A549 (cell line): ENCODE measurements around the gene ELOA2. TPM values are rescaled to one million over a fixed set of nuclear protein-coding genes. Genes with fewer than 3 reads are reported as not detected.
A peak's percentile ranks its signal among the peaks of the same experiment; 100 is the strongest.
"Not testable (repeated sequence)": the region's sequence is repeated elsewhere in the genome, so short reads cannot be mapped to it uniquely, and the experiment has no call there.

ENCODE experiments used
- ATAC-seq, 2 experiments: fragments of 200-7000 bp in 1 of 2; fragments of >200 bp in 1 of 2; cut with Nextera tagmentation in 1 of 2; cut with Tn5 transposase in 1 of 2; 3 replicates each; pipeline versions ENCODE4 v1.8.0 to v1.9.1; 2018 to 2020; ENCODE audit warnings: mild to moderate bottlenecking in 1 of 2, moderate library complexity in 1 of 2
- CTCF ChIA-PET: fragments of 300-600 bp; sonication (Branson Sonifier 250); formaldehyde crosslinking; extraction: SDS; loops from one replicate; lab custom pipeline; 2021; ENCODE audit warnings: antibody characterized with exemption, inconsistent platforms; lab: Yijun Ruan, JAX
- POLR2A ChIA-PET: fragments of 350-600 bp; formaldehyde crosslinking; extraction: SDS; loops from one replicate; lab custom pipeline; 2021; ENCODE audit warnings: antibody characterized with exemption, inconsistent platforms; lab: Yijun Ruan, JAX
- DNase-seq, 2 experiments: peaks; one replicate each; pipeline versions ENCODE4 v3.0.0 to v3.0.0-alpha.2; 2011 to 2016; ENCODE audit warnings: low read depth in 1 of 2, low spot score in 1 of 2
- FAIRE-seq: peaks from 2 replicates; lab custom pipeline; 2011; peaks lifted over from hg19 to GRCh38; lab: Jason Lieb, UNC
- H3K27ac ChIP-seq, 2 experiments: fragments of >200 bp; sonication (Bioruptor Twin); formaldehyde crosslinking; 3 replicates each; pipeline ENCODE4 v1.5.1; 2016 to 2017
- H3K4me1 ChIP-seq: fragments of >200 bp; sonication (Bioruptor Twin); formaldehyde crosslinking; 3 replicates; pipeline ENCODE4 v1.6.1; 2016
- H3K4me2 ChIP-seq: fragments of >200 bp; sonication (Bioruptor Twin); formaldehyde crosslinking; 3 replicates; pipeline ENCODE4 v1.6.1; 2016
- H3K4me3 ChIP-seq: fragments of >200 bp; sonication (Bioruptor Twin); formaldehyde crosslinking; 3 replicates; pipeline ENCODE4 v1.5.1; 2016
- H3K9me3 ChIP-seq: fragments of >200 bp; sonication (Bioruptor Twin); formaldehyde crosslinking; 3 replicates; pipeline ENCODE4 v1.6.1; 2016
- BCL3 ChIP-seq: fragments of >200 bp; sonication (Bioruptor Twin); formaldehyde crosslinking; IDR thresholded peaks from 3 replicates; pipeline ENCODE4 v1.6.1; 2016
- CTCF ChIP-seq: fragments of >200 bp; sonication (Bioruptor Twin); formaldehyde crosslinking; IDR thresholded peaks from 3 replicates; pipeline ENCODE4 v1.5.1; 2016
- EHMT2 ChIP-seq: fragments of 200-600 bp; sonication (generic); IDR thresholded peaks from 2 replicates; pipeline ENCODE4 v1.6.1; 2016; ENCODE audit warnings: antibody characterized with exemption, low read depth, mild to moderate bottlenecking, moderate library complexity
- EP300 ChIP-seq, 2 experiments: fragments of >200 bp; sonication (Bioruptor Twin); formaldehyde crosslinking; IDR thresholded peaks; 2 replicates in 1 of 2; 3 replicates in 1 of 2; pipeline ENCODE4 v1.6.1; 2016 to 2017
- HOXB13 ChIP-seq: fragments of 250-450 bp; sonication (Bioruptor Pico); IDR thresholded peaks from 2 replicates; pipeline ENCODE4 v1.5.0; 2020; ENCODE audit warnings: low read depth, mild to moderate bottlenecking, moderate library complexity
- JUN ChIP-seq, 2 experiments: fragments of >200 bp; sonication (Bioruptor Twin); formaldehyde crosslinking; IDR thresholded peaks; 2 replicates in 1 of 2; 3 replicates in 1 of 2; pipeline ENCODE4 v1.6.1; 2016 to 2017
- MYC ChIP-seq: IDR thresholded peaks from 2 replicates; pipeline ENCODE4 v1.6.1; 2012; ENCODE audit warnings: mild to moderate bottlenecking, inconsistent platforms, low read length, improper control_type of control experiment, borderline replicate concordance
- NPAS2 ChIP-seq: fragments of 250-450 bp; sonication (Bioruptor Pico); IDR thresholded peaks from 2 replicates; pipeline ENCODE4 v1.8.0; 2022; ENCODE audit warnings: mild to moderate bottlenecking, moderate library complexity, borderline replicate concordance
- PBX3 ChIP-seq: IDR thresholded peaks from 2 replicates; pipeline ENCODE4 v1.6.1; 2012
- RAD21 ChIP-seq, 2 experiments: fragments of >200 bp in 1 of 2; sonication (Bioruptor Twin) in 1 of 2; formaldehyde crosslinking in 1 of 2; IDR thresholded peaks in 1 of 2; conservative IDR thresholded peaks in 1 of 2; 2 replicates in 1 of 2; 3 replicates in 1 of 2; pipeline ENCODE4 v1.6.1; 2012 to 2018; ENCODE audit warnings: inconsistent platforms in 1 of 2
- REST ChIP-seq: fragments of 200-600 bp; sonication (generic); IDR thresholded peaks from 2 replicates; pipeline ENCODE4 v1.6.1; 2016; ENCODE audit warnings: antibody characterized with exemption, mild to moderate bottlenecking, moderate library complexity
- TFCP2L1 ChIP-seq: fragments of 250-450 bp; sonication (Bioruptor Pico); IDR thresholded peaks from 2 replicates; pipeline ENCODE4 v1.5.0; 2021; ENCODE audit warnings: mild to moderate bottlenecking
- TP53 ChIP-seq: fragments of 250-450 bp; sonication (Bioruptor Pico); IDR thresholded peaks from 2 replicates; pipeline ENCODE4 v1.5.0; 2021; ENCODE audit warnings: mild to moderate bottlenecking, moderate library complexity
- WGBS: methylation state at CpG from one replicate; pipeline ENCODE4 v1.1.6; 2017; ENCODE audit errors: missing lambda C conversion rate; 5-methylcytosine and 5-hydroxymethylcytosine counted together
- polyA plus RNA-seq, 4 experiments: library from polyadenylated mRNA; depleted of rRNA in 3 of 4; stranded (reverse); fragments of >200 nt; fragmentation: RNase III in 1 of 4; extraction: RNeasy Plus Mini Kit Qiagen cat#74134 plus additional on column Dnase treatment in 1 of 4; gene quantifications; 2 replicates in 3 of 4; 3 replicates in 1 of 4; pipeline ENCODE4 v1.2.3, GENCODE V29; 2011 to 2017

ELOA2 gene
- polyA plus RNA-seq, 2 of the 4 experiments (the other 2 are of a cell fraction): not detected

GRCh38 chr18:47036927-47037578 is 1.6 kb upstream of the ELOA2 start (continued):
- TF ChIP-seq REST: no peak
- TF ChIP-seq CTCF: no peak

DNA sequence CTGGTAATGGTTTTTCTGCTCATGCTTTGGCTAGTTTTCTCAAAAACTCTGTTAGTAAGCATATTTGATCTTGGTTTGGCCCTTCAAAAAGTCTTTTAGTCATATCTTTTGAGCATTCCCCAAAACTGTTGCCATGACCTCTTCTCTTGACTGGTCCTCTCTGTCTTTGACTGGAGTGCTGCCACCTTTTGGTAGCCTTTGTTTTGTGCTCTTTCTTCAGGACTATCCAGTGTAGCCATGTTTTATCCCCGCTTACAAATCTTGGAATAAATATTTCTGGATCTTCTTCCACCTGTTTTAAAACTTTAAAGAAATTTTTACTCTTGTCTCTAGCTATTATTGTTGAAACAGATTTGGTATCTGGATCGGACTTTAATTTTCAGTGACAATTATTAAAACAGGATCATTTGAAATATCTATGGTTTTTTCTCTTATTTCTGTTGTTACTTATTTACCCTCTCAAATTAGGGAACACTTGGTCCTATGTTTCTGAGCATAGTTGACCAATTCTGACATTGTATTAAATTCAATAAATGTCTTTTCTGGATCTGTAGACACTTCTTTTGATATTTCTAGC is 965 bp upstream of the ELOA2 start:
- H3K4me1 ChIP-seq: no peaks in the 10 kb centered on the region
- no peaks in the 10 kb centered on the region for H3K9me3 ChIP-seq
- no peak for FAIRE-seq
- WGBS: 54% methylated on average over 2 of the region's 2 CpGs
- no peak overlapping the region for H3K27ac ChIP-seq
- ChIA-PET CTCF (interaction anchor here (0.6 to 0.8 kb wide), 2 partner anchors 23 to 487 kb away, joined by 3 read pairs; no protein-coding TSS in a partner anchor), POLR2A (no interaction called here)
- no peak overlapping the region for H3K4me2 ChIP-seq
- no peak overlapping the region for H3K4me3 ChIP-seq
- peak; percentile 13 to 29 for DNase-seq
- TF ChIP-seq BCL3: no peak
- TF ChIP-seq CTCF: peak; percentile 37
- no peak for TF ChIP-seq MYC
- no peak for TF ChIP-seq PBX3
- no peak for TF ChIP-seq TFCP2L1
- peak in 1 of 2 experiments; percentile 32; a peak in 1 of 5 replicates for TF ChIP-seq RAD21 (conservative IDR thresholded peaks at IDR 0.05 in 1 of 2, IDR thresholded peaks at IDR 0.05 in 1 of 2)
- no peak for TF ChIP-seq EP300 (IDR thresholded peaks at IDR 0.05)
- TF ChIP-seq TP53 (CRISPR knock-in tag): no peak
- no peak for TF ChIP-seq NPAS2 (CRISPR knock-in tag)
- TF ChIP-seq HOXB13 (CRISPR knock-in tag): no peak
- TF ChIP-seq EHMT2: no peak
- TF ChIP-seq JUN (IDR thresholded peaks at IDR 0.05): no peak
- peak; percentile 71 to 84; a peak in 4 of 6 replicates for ATAC-seq

GRCh38 chr18:47034591-47034990 is 830 bp downstream of the ELOA2 start:
- CTCF ChIA-PET: interaction anchor here (0.5 kb wide), 1 partner anchor 10 kb away, joined by 4 read pairs; no protein-coding TSS in a partner anchor
- H3K27ac ChIP-seq, H3K4me2 ChIP-seq, H3K9me3 ChIP-seq, H3K4me1 ChIP-seq, ATAC-seq, DNase-seq, FAIRE-seq, POLR2A ChIA-PET, H3K4me3 ChIP-seq: not testable (repeated sequence)
- 85% methylated on average over 15 of the region's 28 CpGs for WGBS
